Measurements from ENCODE around the gene MACO1. TPM values are rescaled to one million over a fixed set of nuclear protein-coding genes. Genes with fewer than 3 reads are reported as not detected.

MACO1 gene
- total RNA-seq, 1 donor from 2014 or later: 85.4 TPM

- no peaks in the 10 kb centered on the region for H3K36me3 Mint-ChIP-seq (ENCODE audit: unreplicated experiment)
- H3K27me3 Mint-ChIP-seq (ENCODE audit: unreplicated experiment): peaks cover 19% of the 10 kb centered on the region
- H3K4me1 Mint-ChIP-seq (ENCODE audit: low read depth, unreplicated experiment): peaks cover 7% of the 10 kb centered on the region
- DNase-seq: no peak
- no peak for TF ChIP-seq CTCF (IDR thresholded peaks at IDR 0.05; ENCODE audit: partially characterized antibody, unreplicated experiment)
- H3K9me3 Mint-ChIP-seq (ENCODE audit: unreplicated experiment): peaks cover 2% of the 10 kb centered on the region
- no peak overlapping the region for H3K4me3 Mint-ChIP-seq (ENCODE audit: unreplicated experiment)
- no peak overlapping the region for H3K27ac Mint-ChIP-seq (ENCODE audit: unreplicated experiment)
These were observed 111.4 kb downstream of the MACO1 start for GRCh38 chr1:25541889-25542658.

- H3K4me1 Mint-ChIP-seq (ENCODE audit: low read depth, unreplicated experiment): peaks cover 3% of the 10 kb centered on the region
- TF ChIP-seq CTCF (IDR thresholded peaks at IDR 0.05; ENCODE audit: partially characterized antibody, unreplicated experiment): no peak
- peak overlapping the region; percentile 71 for H3K4me3 Mint-ChIP-seq (ENCODE audit: unreplicated experiment)
- no peaks in the 10 kb centered on the region for H3K36me3 Mint-ChIP-seq (ENCODE audit: unreplicated experiment)
- DNase-seq: no peak
- H3K9me3 Mint-ChIP-seq (ENCODE audit: unreplicated experiment): peaks cover 2% of the 10 kb centered on the region
- peaks cover 15% of the 10 kb centered on the region for H3K27me3 Mint-ChIP-seq (ENCODE audit: unreplicated experiment)
- H3K27ac Mint-ChIP-seq (ENCODE audit: unreplicated experiment): no peak overlapping the region
These were observed 112.3 kb downstream of the MACO1 start for GRCh38 chr1:25543005-25543424.

- DNase-seq: peak; percentile 54
- Mint-ChIP-seq H3K9me3 (ENCODE audit: unreplicated experiment) (peaks cover 2% of the 10 kb centered on the region), H3K4me3 (ENCODE audit: unreplicated experiment) (peak within 1 kb of the TSS; percentile 71), H3K36me3 (ENCODE audit: unreplicated experiment) (no peaks in the 10 kb centered on the region), H3K27me3 (ENCODE audit: unreplicated experiment) (peaks cover 15% of the 10 kb centered on the region), H3K4me1 (ENCODE audit: low read depth, unreplicated experiment) (peaks cover 3% of the 10 kb centered on the region), H3K27ac (ENCODE audit: unreplicated experiment) (no peak within 1 kb of the TSS)
- no peak for TF ChIP-seq CTCF (IDR thresholded peaks at IDR 0.05; ENCODE audit: partially characterized antibody, unreplicated experiment)
These were observed 112.9 kb downstream of the MACO1 start, which contains the start of gene LDLRAP1 for GRCh38 chr1:25543425-25544242. Gene LDLRAP1, plus strand, starts transcription at chr1:25543606. Its CDS starts 93 bp downstream, at chr1:25543699.

- peaks cover 16% of the 10 kb centered on the region for H3K27me3 Mint-ChIP-seq (ENCODE audit: unreplicated experiment)
- no peak for TF ChIP-seq CTCF (IDR thresholded peaks at IDR 0.05; ENCODE audit: partially characterized antibody, unreplicated experiment)
- H3K27ac Mint-ChIP-seq (ENCODE audit: unreplicated experiment): no peak overlapping the region
- peaks cover 2% of the 10 kb centered on the region for H3K9me3 Mint-ChIP-seq (ENCODE audit: unreplicated experiment)
- H3K36me3 Mint-ChIP-seq (ENCODE audit: unreplicated experiment): no peaks in the 10 kb centered on the region
- peak overlapping the region; percentile 30 for H3K4me3 Mint-ChIP-seq (ENCODE audit: unreplicated experiment)
- DNase-seq: no peak
- H3K4me1 Mint-ChIP-seq (ENCODE audit: low read depth, unreplicated experiment): peaks cover 4% of the 10 kb centered on the region
These were observed 113.6 kb downstream of the MACO1 start for GRCh38 chr1:25544243-25544764.
